Measurements from ENCODE around the gene C10orf120. TPM values are rescaled to one million over a fixed set of nuclear protein-coding genes. Genes with fewer than 3 reads are reported as not detected.

The C10orf120 gene
- total RNA-seq, 2 donors from 2014 or later: 0.57 TPM; not detected in 1

GRCh38 chr10:122657729-122658128, 41.9 kb downstream of the C10orf120 start:
- Histone ChIP-seq H3K9me3 (no peaks in the 10 kb centered on the region), H3K36me3 (no peaks in the 10 kb centered on the region), H3K4me3 (no peak overlapping the region), H3K27ac (peak overlapping the region in 1 of 2 donors; percentile 76), H3K27me3 (replicated peaks; ENCODE audit: insufficient read depth) (no peaks in the 10 kb centered on the region), H3K4me1 (replicated peaks) (peaks cover 22% of the 10 kb centered on the region)
- intact Hi-C loops (cut with DNase I): no loop called here
- TF ChIP-seq, protein P1, sequence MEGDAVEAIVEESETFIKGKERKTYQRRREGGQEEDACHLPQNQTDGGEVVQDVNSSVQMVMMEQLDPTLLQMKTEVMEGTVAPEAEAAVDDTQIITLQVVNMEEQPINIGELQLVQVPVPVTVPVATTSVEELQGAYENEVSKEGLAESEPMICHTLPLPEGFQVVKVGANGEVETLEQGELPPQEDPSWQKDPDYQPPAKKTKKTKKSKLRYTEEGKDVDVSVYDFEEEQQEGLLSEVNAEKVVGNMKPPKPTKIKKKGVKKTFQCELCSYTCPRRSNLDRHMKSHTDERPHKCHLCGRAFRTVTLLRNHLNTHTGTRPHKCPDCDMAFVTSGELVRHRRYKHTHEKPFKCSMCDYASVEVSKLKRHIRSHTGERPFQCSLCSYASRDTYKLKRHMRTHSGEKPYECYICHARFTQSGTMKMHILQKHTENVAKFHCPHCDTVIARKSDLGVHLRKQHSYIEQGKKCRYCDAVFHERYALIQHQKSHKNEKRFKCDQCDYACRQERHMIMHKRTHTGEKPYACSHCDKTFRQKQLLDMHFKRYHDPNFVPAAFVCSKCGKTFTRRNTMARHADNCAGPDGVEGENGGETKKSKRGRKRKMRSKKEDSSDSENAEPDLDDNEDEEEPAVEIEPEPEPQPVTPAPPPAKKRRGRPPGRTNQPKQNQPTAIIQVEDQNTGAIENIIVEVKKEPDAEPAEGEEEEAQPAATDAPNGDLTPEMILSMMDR (IDR thresholded peaks at IDR 0.05): no peak
- TF ChIP-seq POLR2AphosphoS5 (IDR thresholded peaks at IDR 0.05) (no peak), POLR2A (IDR thresholded peaks at IDR 0.05) (no peak)
- 53% methylated on average over 3 of the region's 3 CpGs for WGBS
- DNase-seq (ENCODE audit: low spot score): no peak

DNA sequence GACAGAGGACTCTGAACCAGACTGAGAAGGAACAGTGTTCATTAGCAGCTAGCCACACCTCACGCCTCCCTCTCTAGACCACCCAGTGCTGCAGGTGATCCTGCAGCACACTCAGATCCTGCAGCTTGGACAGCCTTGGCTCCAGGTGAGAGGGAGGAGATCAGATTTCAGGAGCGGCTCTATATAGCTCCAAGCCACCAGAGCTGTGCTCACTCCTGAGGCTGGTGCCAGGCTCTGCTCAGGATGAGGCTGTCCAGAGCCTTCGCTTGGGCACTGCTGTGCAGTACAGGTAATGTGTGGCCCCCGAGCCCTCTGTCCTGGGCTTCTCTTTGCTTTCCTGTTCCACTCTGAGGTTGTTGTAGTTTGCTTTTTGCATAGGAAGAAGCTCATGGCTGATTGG, 42.4 kb downstream of the C10orf120 start:
- Histone ChIP-seq H3K36me3 (no peaks in the 10 kb centered on the region), H3K27ac (peak overlapping the region; percentile 59 to 76), H3K4me3 (no peak overlapping the region), H3K9me3 (no peaks in the 10 kb centered on the region), H3K4me1 (replicated peaks) (peaks cover 22% of the 10 kb centered on the region), H3K27me3 (replicated peaks; ENCODE audit: insufficient read depth) (no peaks in the 10 kb centered on the region)
- intact Hi-C loops (cut with DNase I): no loop called here
- peak; percentile 29 for DNase-seq (ENCODE audit: low spot score)
- TF ChIP-seq, protein P1 (IDR thresholded peaks at IDR 0.05): no peak
- TF ChIP-seq POLR2A (IDR thresholded peaks at IDR 0.05) (no peak), POLR2AphosphoS5 (IDR thresholded peaks at IDR 0.05) (no peak)
- 66% methylated on average over 4 of the region's 4 CpGs for WGBS

DNA sequence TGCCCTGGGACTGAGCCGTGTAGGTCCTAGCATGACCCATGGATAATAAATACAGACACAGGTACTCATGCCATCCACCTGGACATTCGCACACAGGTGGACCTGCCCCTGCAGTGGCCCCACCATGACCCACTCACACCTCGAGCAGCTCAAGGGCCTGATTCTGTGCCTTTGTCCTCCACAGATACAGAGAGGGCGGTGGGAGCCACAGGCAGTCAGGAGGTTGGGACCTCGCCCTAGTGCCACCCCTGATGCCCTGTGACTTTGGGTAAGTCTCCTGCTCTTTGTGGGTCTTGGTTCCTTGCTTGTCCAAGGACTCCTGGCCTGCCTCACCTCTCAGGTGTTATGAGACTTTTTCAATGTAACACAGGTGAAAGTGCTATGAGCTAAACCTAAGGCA, 42.9 kb downstream of the C10orf120 start:
- Histone ChIP-seq H3K4me1 (replicated peaks) (peaks cover 22% of the 10 kb centered on the region), H3K27me3 (replicated peaks; ENCODE audit: insufficient read depth) (no peaks in the 10 kb centered on the region), H3K36me3 (no peaks in the 10 kb centered on the region), H3K4me3 (no peak overlapping the region), H3K27ac (peak overlapping the region; percentile 59 to 76), H3K9me3 (no peaks in the 10 kb centered on the region)
- 81% methylated on average over 5 of the region's 5 CpGs for WGBS
- intact Hi-C loops (cut with DNase I): no loop called here
- no peak for DNase-seq (ENCODE audit: low spot score)
- TF ChIP-seq POLR2AphosphoS5 (IDR thresholded peaks at IDR 0.05) (no peak), POLR2A (IDR thresholded peaks at IDR 0.05) (no peak)
- TF ChIP-seq, protein P1 (IDR thresholded peaks at IDR 0.05): no peak

- Histone ChIP-seq H3K4me1 (replicated peaks) (peaks cover 22% of the 10 kb centered on the region), H3K36me3 (no peaks in the 10 kb centered on the region), H3K27ac (peak overlapping the region; percentile 59 to 76), H3K4me3 (no peak overlapping the region), H3K27me3 (replicated peaks; ENCODE audit: insufficient read depth) (no peaks in the 10 kb centered on the region), H3K9me3 (no peaks in the 10 kb centered on the region)
- peak; percentile 73 for DNase-seq (ENCODE audit: low spot score)
- intact Hi-C loops (cut with DNase I): no loop called here
- TF ChIP-seq POLR2AphosphoS5 (IDR thresholded peaks at IDR 0.05) (peak; percentile 68), POLR2A (IDR thresholded peaks at IDR 0.05) (no peak)
- TF ChIP-seq, protein P1 (IDR thresholded peaks at IDR 0.05): no peak
- 29% methylated on average over 2 of the region's 2 CpGs for WGBS
Observed at GRCh38 chr10:122656308-122656705, 43.3 kb downstream of the C10orf120 start.

GRCh38 chr10:122655524-122656307, 43.9 kb downstream of the C10orf120 start:
- TF ChIP-seq POLR2AphosphoS5 (IDR thresholded peaks at IDR 0.05): no peak
- no peak for TF ChIP-seq POLR2A (IDR thresholded peaks at IDR 0.05)
- TF ChIP-seq, protein P1 (IDR thresholded peaks at IDR 0.05): no peak
- H3K27me3 ChIP-seq (replicated peaks; ENCODE audit: insufficient read depth): no peaks in the 10 kb centered on the region
- peak overlapping the region; percentile 54 to 76 for H3K27ac ChIP-seq
- peak; percentile 73 for DNase-seq (ENCODE audit: low spot score)
- peaks cover 22% of the 10 kb centered on the region for H3K4me1 ChIP-seq (replicated peaks)
- intact Hi-C loops (cut with DNase I): no loop called here
- no peaks in the 10 kb centered on the region for H3K36me3 ChIP-seq
- no peak overlapping the region for H3K4me3 ChIP-seq
- 64% methylated on average over 9 of the region's 9 CpGs for WGBS
- no peaks in the 10 kb centered on the region for H3K9me3 ChIP-seq
